ENCODE results near the gene CTSD. TPM values are rescaled to one million over a fixed set of nuclear protein-coding genes. Genes with fewer than 3 reads are reported as not detected.

Gene CTSD
- total RNA-seq, 6 donors from 2014 or later: 993 to 3,355 (median 2,221) TPM

DNA sequence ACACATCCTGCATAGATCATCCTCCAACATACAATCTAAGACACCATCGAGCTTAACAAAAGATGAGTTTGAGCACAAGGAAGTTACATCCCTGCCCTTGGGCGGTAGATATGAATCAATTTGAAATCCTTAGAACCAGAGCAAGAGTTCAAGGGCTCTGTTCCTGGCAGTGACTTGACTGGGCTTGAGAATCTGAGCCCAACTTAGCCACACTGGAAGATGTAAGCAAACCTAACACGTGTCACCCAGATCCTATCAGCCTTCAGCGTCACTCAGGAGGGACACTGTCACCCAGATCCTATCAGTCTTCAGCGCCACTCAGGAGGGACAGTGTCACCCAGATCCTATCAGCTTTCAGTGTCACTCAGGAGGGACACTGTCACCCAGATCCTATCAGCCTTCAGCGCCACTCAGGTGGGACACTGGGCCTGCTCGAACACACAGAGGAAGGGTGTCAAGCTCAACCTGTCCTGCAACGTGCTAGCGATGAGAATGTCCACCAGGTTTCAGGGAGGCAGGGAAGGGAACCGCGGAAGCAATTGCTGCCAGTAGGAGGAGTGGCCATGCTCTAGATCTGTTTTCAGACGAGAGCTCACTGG lies 32.8 kb upstream of the CTSD start:
- Histone ChIP-seq H3K27me3 (no peaks in the 10 kb centered on the region), H3K9me3 (no peaks in the 10 kb centered on the region), H3K36me3 (no peaks in the 10 kb centered on the region), H3K4me3 (no peak overlapping the region), H3K27ac (no peak overlapping the region), H3K4me1 (no peaks in the 10 kb centered on the region)
- TF ChIP-seq EP300 (IDR thresholded peaks at IDR 0.05) (no peak), CTCF (IDR thresholded peaks at IDR 0.05) (no peak), POLR2A (IDR thresholded peaks at IDR 0.05) (no peak), POLR2AphosphoS5 (IDR thresholded peaks at IDR 0.05) (no peak)
- 69% methylated on average over 10 to 12 of the region's 12 CpGs for WGBS, 2 donors
- no peak for DNase-seq
- ATAC-seq (ENCODE audit: low FRiP score in 2 of 2): no peak

GRCh38 chr11:1793081-1793480 lies 29.4 kb upstream of the CTSD start:
- Histone ChIP-seq H3K27me3 (no peaks in the 10 kb centered on the region), H3K9me3 (no peaks in the 10 kb centered on the region), H3K4me1 (no peaks in the 10 kb centered on the region), H3K4me3 (no peak overlapping the region), H3K36me3 (no peaks in the 10 kb centered on the region), H3K27ac (no peak overlapping the region)
- 37 to 51% methylated on average over 3 of the region's 3 CpGs for WGBS, 2 donors
- no peak for TF ChIP-seq CTCF (IDR thresholded peaks at IDR 0.05)
- TF ChIP-seq POLR2AphosphoS5 (IDR thresholded peaks at IDR 0.05): no peak
- TF ChIP-seq EP300 (IDR thresholded peaks at IDR 0.05): no peak
- no peak for TF ChIP-seq POLR2A (IDR thresholded peaks at IDR 0.05)
- DNase-seq (no peak), ATAC-seq (ENCODE audit: low FRiP score in 2 of 2) (no peak)

GRCh38 chr11:1792461-1792860 lies 28.7 kb upstream of the CTSD start:
- ATAC-seq (ENCODE audit: low FRiP score in 2 of 2): no peak
- WGBS, 2 donors: 56 to 72% methylated on average over 12 of the region's 12 CpGs
- H3K36me3 ChIP-seq: no peaks in the 10 kb centered on the region
- H3K9me3 ChIP-seq: no peaks in the 10 kb centered on the region
- no peak overlapping the region for H3K27ac ChIP-seq
- no peak for DNase-seq
- no peaks in the 10 kb centered on the region for H3K4me1 ChIP-seq
- no peak for TF ChIP-seq POLR2A (IDR thresholded peaks at IDR 0.05)
- no peak for TF ChIP-seq POLR2AphosphoS5 (IDR thresholded peaks at IDR 0.05)
- TF ChIP-seq EP300 (IDR thresholded peaks at IDR 0.05): no peak
- no peak for TF ChIP-seq CTCF (IDR thresholded peaks at IDR 0.05)
- H3K27me3 ChIP-seq: no peaks in the 10 kb centered on the region
- no peak overlapping the region for H3K4me3 ChIP-seq

DNA sequence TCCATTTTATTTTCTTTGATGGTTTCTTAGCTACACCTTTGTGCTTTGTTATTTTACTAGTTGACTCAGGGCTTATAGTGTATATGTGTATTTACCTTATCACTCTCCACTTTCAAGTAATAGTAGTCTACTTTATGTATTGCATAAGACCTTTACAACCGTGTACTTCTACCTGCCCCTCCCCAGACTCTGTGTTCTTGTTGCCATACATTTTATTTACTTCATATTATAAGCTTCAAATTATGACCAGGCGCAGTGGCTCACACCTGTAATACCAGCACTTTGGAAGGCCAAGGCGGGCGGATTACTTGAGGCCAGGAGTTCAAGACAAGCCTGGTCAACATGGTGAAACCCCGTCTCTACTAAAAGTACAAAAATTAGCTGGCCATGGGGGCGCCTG lies 28.2 kb upstream of the CTSD start:
- Histone ChIP-seq H3K4me1 (no peaks in the 10 kb centered on the region), H3K36me3 (no peaks in the 10 kb centered on the region), H3K27me3 (no peaks in the 10 kb centered on the region), H3K4me3 (no peak overlapping the region), H3K9me3 (no peaks in the 10 kb centered on the region), H3K27ac (no peak overlapping the region)
- TF ChIP-seq POLR2A (IDR thresholded peaks at IDR 0.05) (no peak), POLR2AphosphoS5 (IDR thresholded peaks at IDR 0.05) (no peak), CTCF (IDR thresholded peaks at IDR 0.05) (no peak), EP300 (IDR thresholded peaks at IDR 0.05) (no peak)
- 85 to 92% methylated on average over 6 of the region's 6 CpGs for WGBS, 2 donors
- ATAC-seq (ENCODE audit: low FRiP score in 2 of 2) (no peak), DNase-seq (no peak)

DNA sequence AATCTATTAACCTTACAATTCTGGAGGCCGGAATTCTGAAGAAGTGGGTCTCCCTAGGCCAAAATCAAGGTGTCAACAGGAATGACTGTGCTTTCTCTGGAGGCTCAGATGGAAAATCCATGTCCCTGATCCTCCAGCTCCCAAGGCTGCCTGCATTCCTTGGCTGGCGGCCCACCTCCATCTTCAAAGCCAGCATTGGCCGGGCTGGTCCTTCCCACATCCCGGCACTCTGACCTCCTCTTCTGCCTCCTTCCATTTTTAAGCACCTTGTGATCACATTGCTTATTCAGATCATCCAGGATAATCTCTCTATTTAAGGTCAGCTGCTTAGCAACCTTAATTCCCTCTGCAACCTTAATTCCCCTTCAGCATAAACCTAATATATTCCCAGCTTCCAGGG lies 22.7 kb upstream of the CTSD start:
- H3K27ac ChIP-seq: peak overlapping the region in 1 of 4 donors; percentile 18
- no peaks in the 10 kb centered on the region for H3K9me3 ChIP-seq
- no peaks in the 10 kb centered on the region for H3K36me3 ChIP-seq
- H3K4me3 ChIP-seq: no peak overlapping the region
- no peaks in the 10 kb centered on the region for H3K27me3 ChIP-seq
- peaks cover 0 to 20% (median 10%) of the 10 kb centered on the region in 4 donors for H3K4me1 ChIP-seq
- TF ChIP-seq POLR2A (IDR thresholded peaks at IDR 0.05) (no peak), CTCF (IDR thresholded peaks at IDR 0.05) (no peak), POLR2AphosphoS5 (IDR thresholded peaks at IDR 0.05) (no peak)
- no peak for DNase-seq
- no peak for ATAC-seq (ENCODE audit: low FRiP score in 2 of 2)
- 90 to 92% methylated on average over 4 of the region's 4 CpGs for WGBS, 2 donors
